Smooth muscle cell (in vitro differentiated cells): ENCODE results near the gene SBF1. TPM values are rescaled to one million over a fixed set of nuclear protein-coding genes. Genes with fewer than 3 reads are reported as not detected.

Source experiments
- DNase-seq: peaks from one replicate; lab custom pipeline; 2025; ENCODE audit not compliant: unreplicated experiment; lab: John Stamatoyannopoulos, UW
- H2AFZ ChIP-seq: fragments of 200-600 bp; sonication (generic); 2 replicates; pipeline ENCODE4 v1.6.0; 2016; ENCODE audit warnings: antibody characterized with exemption, low read depth, mild to moderate bottlenecking
- H3F3A ChIP-seq: fragments of 200-600 bp; sonication (generic); 2 replicates; pipeline ENCODE4 v1.6.0; 2017; ENCODE audit warnings: antibody characterized with exemption, low read depth
- H3K27ac ChIP-seq: fragments of 200-600 bp; sonication (generic); 2 replicates; pipeline ENCODE4 v1.5.1; 2016; ENCODE audit warnings: low read depth, mild to moderate bottlenecking
- H3K27me3 ChIP-seq: fragments of 200-600 bp; sonication (generic); 2 replicates; pipeline ENCODE4 v1.6.1; 2016; ENCODE audit warnings: low read depth, mild to moderate bottlenecking
- H3K36me3 ChIP-seq: fragments of 200-600 bp; sonication (generic); 2 replicates; pipeline ENCODE4 v1.5.1; 2016; ENCODE audit warnings: low read depth
- H3K4me1 ChIP-seq: fragments of 200-600 bp; sonication (generic); 2 replicates; pipeline ENCODE4 v1.5.1; 2016; ENCODE audit warnings: low read depth
- H3K4me2 ChIP-seq: fragments of 200-600 bp; sonication (generic); 2 replicates; pipeline ENCODE4 v1.6.0; 2016; ENCODE audit warnings: mild to moderate bottlenecking
- H3K4me3 ChIP-seq: fragments of 200-600 bp; sonication (generic); 2 replicates; pipeline ENCODE4 v1.5.1; 2016; ENCODE audit warnings: mild to moderate bottlenecking
- H3K79me2 ChIP-seq: fragments of 200-600 bp; sonication (generic); 2 replicates; pipeline ENCODE4 v1.6.0; 2016; ENCODE audit warnings: low read depth, mild to moderate bottlenecking
- H3K9ac ChIP-seq: fragments of 200-600 bp; sonication (generic); 2 replicates; pipeline ENCODE4 v1.6.0; 2016; ENCODE audit warnings: low read depth
- H3K9me3 ChIP-seq: fragments of 200-600 bp; sonication (generic); replicated peaks from 2 replicates; pipeline ENCODE4 v1.5.1; 2016; ENCODE audit warnings: low read depth
- H4K20me1 ChIP-seq: fragments of 200-600 bp; sonication (generic); 2 replicates; pipeline ENCODE4 v1.6.0; 2016; ENCODE audit warnings: low read depth
- CTCF ChIP-seq: fragments of 200-600 bp; sonication (generic); IDR thresholded peaks from 2 replicates; pipeline ENCODE4 v1.5.1; 2017; ENCODE audit warnings: borderline replicate concordance, mild to moderate bottlenecking, antibody characterized with exemption; ENCODE audit not compliant: insufficient read depth, poor library complexity, severe bottlenecking
- WGBS: methylation state at CpG from one replicate; pipeline ENCODE4 v1.1.7; 2016; ENCODE audit warnings: low lambda C conversion rate; 5-methylcytosine and 5-hydroxymethylcytosine counted together
- polyA plus RNA-seq: library from polyadenylated mRNA; unstranded; fragments of >200 nt; fragmentation: Nextera tagmentation; extraction: Ambion mirVana; gene quantifications from 2 replicates; pipeline ENCODE4 v1.2.1, GENCODE V29; 2016
- total RNA-seq: library from RNA; depleted of rRNA; stranded (reverse); fragments of >200 nt; gene quantifications from 2 replicates; pipeline ENCODE4 v1.2.3, GENCODE V29; 2014

SBF1 gene
- total and polyA plus RNA-seq, 2 experiments from 2014 or later, result 37.3 to 53.6 TPM

GRCh38 chr22:50420015-50420414 is 54.8 kb downstream of the SBF1 start:
- H3K4me1 ChIP-seq, result no peaks in the 10 kb centered on the region
- no peaks in the 10 kb centered on the region for H3K27me3 ChIP-seq
- no peak overlapping the region for H3K27ac ChIP-seq
- H2AFZ ChIP-seq, result no peak overlapping the region
- no peaks in the 10 kb centered on the region for H3F3A ChIP-seq
- H3K79me2 ChIP-seq, result no peaks in the 10 kb centered on the region
- no peak for DNase-seq
- no peak for TF ChIP-seq CTCF
- H3K9me3 ChIP-seq, result no peaks in the 10 kb centered on the region
- 95% methylated on average over 10 of the region's 10 CpGs for WGBS
- no peaks in the 10 kb centered on the region for H4K20me1 ChIP-seq
- no peak overlapping the region for H3K4me2 ChIP-seq
- H3K9ac ChIP-seq, result no peak overlapping the region
- H3K36me3 ChIP-seq, result peaks cover 6% of the 10 kb centered on the region
- no peak overlapping the region for H3K4me3 ChIP-seq

- H3K36me3 ChIP-seq, result peaks cover 6% of the 10 kb centered on the region
- DNase-seq, result no peak
Observed at GRCh38 chr22:50419116-50419515, 55.7 kb downstream of the SBF1 start.

GRCh38 chr22:50418624-50419023 is 56.2 kb downstream of the SBF1 start:
- no peak overlapping the region for H3K4me2 ChIP-seq
- H2AFZ ChIP-seq, result no peak overlapping the region
- no peaks in the 10 kb centered on the region for H3K79me2 ChIP-seq
- peaks cover 6% of the 10 kb centered on the region for H3K36me3 ChIP-seq
- no peaks in the 10 kb centered on the region for H3K4me1 ChIP-seq
- no peak for TF ChIP-seq CTCF
- H3F3A ChIP-seq, result no peaks in the 10 kb centered on the region
- H3K9me3 ChIP-seq, result no peaks in the 10 kb centered on the region
- H3K27me3 ChIP-seq, result no peaks in the 10 kb centered on the region
- no peak overlapping the region for H3K9ac ChIP-seq
- H4K20me1 ChIP-seq, result no peaks in the 10 kb centered on the region
- 98% methylated on average over 5 of the region's 5 CpGs for WGBS
- H3K4me3 ChIP-seq, result no peak overlapping the region
- H3K27ac ChIP-seq, result no peak overlapping the region
- DNase-seq, result no peak

More at GRCh38 chr22:50419116-50419515, 55.7 kb downstream of the SBF1 start:
- H3K4me3 ChIP-seq, result no peak overlapping the region
- no peak overlapping the region for H3K27ac ChIP-seq
- H3K9ac ChIP-seq, result no peak overlapping the region
- no peaks in the 10 kb centered on the region for H3K27me3 ChIP-seq
- H3K9me3 ChIP-seq, result no peaks in the 10 kb centered on the region
- no peaks in the 10 kb centered on the region for H3F3A ChIP-seq
- H4K20me1 ChIP-seq, result no peaks in the 10 kb centered on the region
- TF ChIP-seq CTCF, result no peak
- H3K79me2 ChIP-seq, result no peaks in the 10 kb centered on the region
- 96% methylated on average over 9 of the region's 9 CpGs for WGBS
- H3K4me2 ChIP-seq, result no peak overlapping the region
- no peaks in the 10 kb centered on the region for H3K4me1 ChIP-seq
- no peak overlapping the region for H2AFZ ChIP-seq

GRCh38 chr22:50417411-50418210 is 57.2 kb downstream of the SBF1 start:
- 88% methylated on average over 13 of the region's 13 CpGs for WGBS
- Histone ChIP-seq H4K20me1 (no peaks in the 10 kb centered on the region), H3K79me2 (no peaks in the 10 kb centered on the region), H3K9me3 (no peaks in the 10 kb centered on the region), H3K4me3 (no peak overlapping the region), H3F3A (no peaks in the 10 kb centered on the region), H3K27me3 (no peaks in the 10 kb centered on the region), H3K9ac (no peak overlapping the region), H3K4me1 (no peaks in the 10 kb centered on the region), H3K27ac (no peak overlapping the region), H3K4me2 (no peak overlapping the region), H3K36me3 (peaks cover 6% of the 10 kb centered on the region), H2AFZ (no peak overlapping the region)
- DNase-seq, result no peak
- TF ChIP-seq CTCF, result no peak
